GM23338 (cell line): ENCODE measurements around the gene OTUD3. TPM values are rescaled to one million over a fixed set of nuclear protein-coding genes. Genes with fewer than 3 reads are reported as not detected.

Experiments used
- ATAC-seq: fragments of 200-7000 bp; cut with Tn5 transposase; 3 replicates; pipeline ENCODE4 v1.9.1; 2020
- DNase-seq: peaks from one replicate; pipeline ENCODE4 v3.0.0-alpha.2; 2015; ENCODE audit warnings: low spot score
- H2AFZ ChIP-seq: fragments of 200-600 bp; sonication (generic); 2 replicates; pipeline ENCODE4 v1.8.0; 2016; ENCODE audit warnings: antibody characterized with exemption, mild to moderate bottlenecking, moderate library complexity
- H3F3A ChIP-seq: fragments of 200-600 bp; sonication (generic); replicated peaks from 2 replicates; pipeline ENCODE4 v1.8.0; 2017; ENCODE audit warnings: antibody characterized with exemption, mixed run types, low read depth
- H3K27ac ChIP-seq: fragments of 200-600 bp; sonication (generic); 2 replicates; pipeline ENCODE4 v1.6.1; 2016; ENCODE audit warnings: low read depth
- H3K27me3 ChIP-seq: fragments of 200-600 bp; sonication (generic); 2 replicates; pipeline ENCODE4 v1.8.0; 2016; ENCODE audit warnings: mild to moderate bottlenecking, mixed run types, moderate library complexity; ENCODE audit not compliant: insufficient read depth
- H3K36me3 ChIP-seq: fragments of 200-600 bp; sonication (generic); 2 replicates; pipeline ENCODE4 v1.8.0; 2016; ENCODE audit warnings: mild to moderate bottlenecking; ENCODE audit not compliant: insufficient read depth
- H3K4me1 ChIP-seq: fragments of 200-600 bp; sonication (generic); 2 replicates; pipeline ENCODE4 v1.8.0; 2016; ENCODE audit warnings: mild to moderate bottlenecking, moderate library complexity; ENCODE audit not compliant: insufficient read depth
- H3K4me2 ChIP-seq: fragments of 200-600 bp; sonication (generic); 2 replicates; pipeline ENCODE4 v1.7.1; 2017; ENCODE audit warnings: mixed run types
- H3K4me3 ChIP-seq: fragments of 200-600 bp; sonication (generic); 2 replicates; pipeline ENCODE4 v1.6.1; 2016; ENCODE audit warnings: mixed run types
- H3K79me2 ChIP-seq: fragments of 200-600 bp; sonication (generic); replicated peaks from 2 replicates; pipeline ENCODE4 v1.8.0; 2017; ENCODE audit warnings: mild to moderate bottlenecking; ENCODE audit not compliant: insufficient read depth
- H3K9me2 ChIP-seq: fragments of 200-600 bp; sonication (generic); 2 replicates; pipeline ENCODE4 v1.8.0; 2017; ENCODE audit not compliant: insufficient read depth
- H4K20me1 ChIP-seq: fragments of 200-600 bp; sonication (generic); replicated peaks from 2 replicates; pipeline ENCODE4 v1.8.0; 2017; ENCODE audit warnings: mild to moderate bottlenecking; ENCODE audit not compliant: insufficient read depth
- H3K27ac Mint-ChIP-seq: 2 replicates; pipeline ENCODE4 v1.8.0; 2020; ENCODE audit warnings: inconsistent platforms, mild to moderate bottlenecking, moderate library complexity, mixed read lengths
- H3K27me3 Mint-ChIP-seq: 3 replicates; pipeline ENCODE4 v1.8.0; 2022; ENCODE audit warnings: low read depth, mild to moderate bottlenecking, moderate library complexity, mixed read lengths, inconsistent platforms; ENCODE audit not compliant: insufficient read depth, poor library complexity
- H3K36me3 Mint-ChIP-seq: 3 replicates; pipeline ENCODE4 v1.8.0; 2021; ENCODE audit warnings: low read depth, mild to moderate bottlenecking, inconsistent platforms, moderate library complexity, mixed read lengths
- H3K4me1 Mint-ChIP-seq: 3 replicates; pipeline ENCODE4 v1.8.0; 2020; ENCODE audit warnings: mild to moderate bottlenecking, inconsistent platforms, mixed read lengths
- H3K4me3 Mint-ChIP-seq: 3 replicates; pipeline ENCODE4 v1.8.0; 2021; ENCODE audit warnings: moderate library complexity, mild to moderate bottlenecking, inconsistent platforms, mixed read lengths
- H3K9me3 Mint-ChIP-seq: 3 replicates; pipeline ENCODE4 v1.8.0; 2020; ENCODE audit warnings: moderate library complexity, mild to moderate bottlenecking, inconsistent platforms, mixed read lengths
- CREB1 ChIP-seq: fragments of 250-450 bp; sonication (Bioruptor Pico); IDR thresholded peaks from 2 replicates; pipeline ENCODE4 v1.5.0; 2020; ENCODE audit warnings: low read depth, mild to moderate bottlenecking, moderate library complexity
- EZH2phosphoT487 ChIP-seq: fragments of 200-600 bp; sonication (generic); IDR thresholded peaks from one replicate; pipeline ENCODE4 v1.8.1; 2018; ENCODE audit warnings: antibody characterized with exemption; ENCODE audit not compliant: unreplicated experiment
- NANOG ChIP-seq: IDR thresholded peaks from 2 replicates; pipeline ENCODE4 v1.6.1; 2016; ENCODE audit warnings: antibody characterized with exemption, borderline replicate concordance
- ZNF114 ChIP-seq: fragments of 250-450 bp; sonication (Bioruptor Pico); IDR thresholded peaks from 2 replicates; pipeline ENCODE4 v1.5.0; 2020; ENCODE audit warnings: mild to moderate bottlenecking, moderate library complexity
- polyA plus RNA-seq: library from polyadenylated mRNA; unstranded; fragments of >200 nt; fragmentation: Nextera tagmentation; extraction: Ambion mirVana; gene quantifications from 2 replicates; pipeline ENCODE4 v1.2.1, GENCODE V29; 2016
- total RNA-seq: library from RNA; depleted of rRNA; stranded (reverse); fragments of >200 nt; shearing (Covaris generic); gene quantifications from 2 replicates; pipeline ENCODE4 v1.2.3, GENCODE V29; 2014
- TF ChIP-seq, protein P1 (sequence below): fragments of 250-450 bp; sonication (Bioruptor Pico); IDR thresholded peaks from 2 replicates; pipeline ENCODE4 v1.5.0; 2020; ENCODE audit warnings: mild to moderate bottlenecking, moderate library complexity
- TF ChIP-seq, protein P2 (sequence below), 2 experiments: fragments of 200-600 bp in 1 of 2; sonication (generic) in 1 of 2; conservative IDR thresholded peaks; 2 replicates each; pipeline versions ENCODE4 v1.5.1 to v1.6.1; 2016 to 2017; ENCODE audit warnings: antibody characterized with exemption in 2 of 2, low read depth in 2 of 2, mild to moderate bottlenecking in 2 of 2, moderate library complexity in 1 of 2

The OTUD3 gene
- total and polyA plus RNA-seq, 2 experiments from 2014 or later, result 3.0 to 12.9 TPM

DNA sequence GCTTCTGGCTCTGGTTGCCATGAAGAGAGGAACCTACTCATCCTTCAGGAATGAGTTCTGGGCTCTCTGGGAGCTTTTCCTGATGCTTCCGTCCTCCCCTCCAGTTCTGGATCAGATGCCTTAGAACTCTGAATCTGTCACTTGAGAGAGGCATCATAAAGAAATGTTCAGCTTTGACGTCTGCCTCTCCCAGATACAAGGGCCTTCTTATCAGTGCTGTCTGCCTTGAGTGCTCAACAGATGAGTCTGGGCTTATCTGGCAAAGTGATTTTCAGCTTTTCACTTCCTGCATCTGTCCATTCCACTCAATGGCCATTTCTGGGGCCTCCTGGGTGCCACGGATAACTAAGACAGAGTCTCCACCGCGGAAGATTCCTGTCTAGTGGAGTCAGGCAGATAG, 12.3 kb upstream of the OTUD3 start (continued):
- TF ChIP-seq, protein P1, sequence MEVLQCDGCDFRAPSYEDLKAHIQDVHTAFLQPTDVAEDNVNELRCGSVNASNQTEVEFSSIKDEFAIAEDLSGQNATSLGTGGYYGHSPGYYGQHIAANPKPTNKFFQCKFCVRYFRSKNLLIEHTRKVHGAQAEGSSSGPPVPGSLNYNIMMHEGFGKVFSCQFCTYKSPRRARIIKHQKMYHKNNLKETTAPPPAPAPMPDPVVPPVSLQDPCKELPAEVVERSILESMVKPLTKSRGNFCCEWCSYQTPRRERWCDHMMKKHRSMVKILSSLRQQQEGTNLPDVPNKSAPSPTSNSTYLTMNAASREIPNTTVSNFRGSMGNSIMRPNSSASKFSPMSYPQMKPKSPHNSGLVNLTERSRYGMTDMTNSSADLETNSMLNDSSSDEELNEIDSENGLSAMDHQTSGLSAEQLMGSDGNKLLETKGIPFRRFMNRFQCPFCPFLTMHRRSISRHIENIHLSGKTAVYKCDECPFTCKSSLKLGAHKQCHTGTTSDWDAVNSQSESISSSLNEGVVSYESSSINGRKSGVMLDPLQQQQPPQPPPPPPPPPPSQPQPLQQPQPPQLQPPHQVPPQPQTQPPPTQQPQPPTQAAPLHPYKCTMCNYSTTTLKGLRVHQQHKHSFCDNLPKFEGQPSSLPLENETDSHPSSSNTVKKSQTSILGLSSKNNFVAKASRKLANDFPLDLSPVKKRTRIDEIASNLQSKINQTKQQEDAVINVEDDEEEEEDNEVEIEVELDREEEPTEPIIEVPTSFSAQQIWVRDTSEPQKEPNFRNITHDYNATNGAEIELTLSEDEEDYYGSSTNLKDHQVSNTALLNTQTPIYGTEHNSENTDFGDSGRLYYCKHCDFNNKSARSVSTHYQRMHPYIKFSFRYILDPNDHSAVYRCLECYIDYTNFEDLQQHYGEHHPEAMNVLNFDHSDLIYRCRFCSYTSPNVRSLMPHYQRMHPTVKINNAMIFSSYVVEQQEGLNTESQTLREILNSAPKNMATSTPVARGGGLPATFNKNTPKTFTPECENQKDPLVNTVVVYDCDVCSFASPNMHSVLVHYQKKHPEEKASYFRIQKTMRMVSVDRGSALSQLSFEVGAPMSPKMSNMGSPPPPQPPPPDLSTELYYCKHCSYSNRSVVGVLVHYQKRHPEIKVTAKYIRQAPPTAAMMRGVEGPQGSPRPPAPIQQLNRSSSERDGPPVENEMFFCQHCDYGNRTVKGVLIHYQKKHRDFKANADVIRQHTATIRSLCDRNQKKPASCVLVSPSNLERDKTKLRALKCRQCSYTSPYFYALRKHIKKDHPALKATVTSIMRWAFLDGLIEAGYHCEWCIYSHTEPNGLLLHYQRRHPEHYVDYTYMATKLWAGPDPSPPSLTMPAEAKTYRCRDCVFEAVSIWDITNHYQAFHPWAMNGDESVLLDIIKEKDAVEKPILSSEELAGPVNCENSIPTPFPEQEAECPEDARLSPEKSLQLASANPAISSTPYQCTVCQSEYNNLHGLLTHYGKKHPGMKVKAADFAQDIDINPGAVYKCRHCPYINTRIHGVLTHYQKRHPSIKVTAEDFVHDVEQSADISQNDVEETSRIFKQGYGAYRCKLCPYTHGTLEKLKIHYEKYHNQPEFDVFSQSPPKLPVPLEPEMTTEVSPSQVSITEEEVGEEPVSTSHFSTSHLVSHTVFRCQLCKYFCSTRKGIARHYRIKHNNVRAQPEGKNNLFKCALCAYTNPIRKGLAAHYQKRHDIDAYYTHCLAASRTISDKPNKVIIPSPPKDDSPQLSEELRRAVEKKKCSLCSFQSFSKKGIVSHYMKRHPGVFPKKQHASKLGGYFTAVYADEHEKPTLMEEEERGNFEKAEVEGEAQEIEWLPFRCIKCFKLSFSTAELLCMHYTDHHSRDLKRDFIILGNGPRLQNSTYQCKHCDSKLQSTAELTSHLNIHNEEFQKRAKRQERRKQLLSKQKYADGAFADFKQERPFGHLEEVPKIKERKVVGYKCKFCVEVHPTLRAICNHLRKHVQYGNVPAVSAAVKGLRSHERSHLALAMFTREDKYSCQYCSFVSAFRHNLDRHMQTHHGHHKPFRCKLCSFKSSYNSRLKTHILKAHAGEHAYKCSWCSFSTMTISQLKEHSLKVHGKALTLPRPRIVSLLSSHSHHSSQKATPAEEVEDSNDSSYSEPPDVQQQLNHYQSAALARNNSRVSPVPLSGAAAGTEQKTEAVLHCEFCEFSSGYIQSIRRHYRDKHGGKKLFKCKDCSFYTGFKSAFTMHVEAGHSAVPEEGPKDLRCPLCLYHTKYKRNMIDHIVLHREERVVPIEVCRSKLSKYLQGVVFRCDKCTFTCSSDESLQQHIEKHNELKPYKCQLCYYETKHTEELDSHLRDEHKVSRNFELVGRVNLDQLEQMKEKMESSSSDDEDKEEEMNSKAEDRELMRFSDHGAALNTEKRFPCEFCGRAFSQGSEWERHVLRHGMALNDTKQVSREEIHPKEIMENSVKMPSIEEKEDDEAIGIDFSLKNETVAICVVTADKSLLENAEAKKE (CRISPR knock-in tag), result no peak
- TF ChIP-seq ZNF114 (no peak), CREB1 (no peak), EZH2phosphoT487 (no peak), NANOG (no peak)
- TF ChIP-seq, protein P2, sequence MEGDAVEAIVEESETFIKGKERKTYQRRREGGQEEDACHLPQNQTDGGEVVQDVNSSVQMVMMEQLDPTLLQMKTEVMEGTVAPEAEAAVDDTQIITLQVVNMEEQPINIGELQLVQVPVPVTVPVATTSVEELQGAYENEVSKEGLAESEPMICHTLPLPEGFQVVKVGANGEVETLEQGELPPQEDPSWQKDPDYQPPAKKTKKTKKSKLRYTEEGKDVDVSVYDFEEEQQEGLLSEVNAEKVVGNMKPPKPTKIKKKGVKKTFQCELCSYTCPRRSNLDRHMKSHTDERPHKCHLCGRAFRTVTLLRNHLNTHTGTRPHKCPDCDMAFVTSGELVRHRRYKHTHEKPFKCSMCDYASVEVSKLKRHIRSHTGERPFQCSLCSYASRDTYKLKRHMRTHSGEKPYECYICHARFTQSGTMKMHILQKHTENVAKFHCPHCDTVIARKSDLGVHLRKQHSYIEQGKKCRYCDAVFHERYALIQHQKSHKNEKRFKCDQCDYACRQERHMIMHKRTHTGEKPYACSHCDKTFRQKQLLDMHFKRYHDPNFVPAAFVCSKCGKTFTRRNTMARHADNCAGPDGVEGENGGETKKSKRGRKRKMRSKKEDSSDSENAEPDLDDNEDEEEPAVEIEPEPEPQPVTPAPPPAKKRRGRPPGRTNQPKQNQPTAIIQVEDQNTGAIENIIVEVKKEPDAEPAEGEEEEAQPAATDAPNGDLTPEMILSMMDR (conservative IDR thresholded peaks at IDR 0.05; ENCODE audit: low read depth in 2 of 2), result no peak

DNA sequence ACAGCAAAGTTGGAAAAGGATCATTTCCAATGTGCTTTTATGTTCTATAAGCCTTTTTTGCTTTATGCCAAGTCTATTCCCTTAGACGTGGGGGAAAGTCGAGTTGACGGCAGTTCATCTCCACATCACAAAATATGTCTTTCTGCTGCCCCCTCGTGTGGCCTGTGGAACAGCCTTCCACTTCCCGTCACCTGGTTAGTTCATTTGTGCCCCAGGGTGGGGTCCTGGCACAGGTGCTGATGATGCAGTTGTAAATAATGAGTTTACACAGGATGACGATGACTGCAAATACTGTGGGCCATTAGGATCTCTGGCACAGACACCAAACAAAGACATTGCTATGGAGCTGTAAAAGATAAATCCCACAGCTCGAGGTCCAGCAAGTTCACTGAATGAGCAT, 10.0 kb upstream of the OTUD3 start:
- Mint-ChIP-seq H3K9me3 (no peaks in the 10 kb centered on the region), H3K36me3 (no peaks in the 10 kb centered on the region), H3K27me3 (no peaks in the 10 kb centered on the region), H3K4me3 (no peak overlapping the region), H3K4me1 (no peaks in the 10 kb centered on the region), H3K27ac (no peak overlapping the region)
- Histone ChIP-seq H3F3A (no peaks in the 10 kb centered on the region), H3K4me2 (no peak overlapping the region), H3K4me3 (no peak overlapping the region), H3K79me2 (no peaks in the 10 kb centered on the region), H3K9me2 (no peaks in the 10 kb centered on the region), H3K27me3 (no peaks in the 10 kb centered on the region), H4K20me1 (no peaks in the 10 kb centered on the region), H3K4me1 (no peaks in the 10 kb centered on the region), H3K36me3 (no peaks in the 10 kb centered on the region), H3K27ac (no peak overlapping the region), H2AFZ (no peak overlapping the region)
- ATAC-seq (no peak), DNase-seq (no peak)
- no peak for TF ChIP-seq ZNF114
- TF ChIP-seq, protein P2 (conservative IDR thresholded peaks at IDR 0.05; ENCODE audit: low read depth in 2 of 2), result peak in 1 of 2 experiments; percentile 35; a peak in 2 of 4 replicates
